Activated CD4-positive, alpha-beta T cell treated with anti-CD3 and anti-CD28 coated beads, Interleukin-2, amount 50 U/mL, for 48 hours (primary cell): ENCODE measurements around the gene MAP4K2.

ENCODE experiments used
- DNase-seq, 2 experiments: peaks; one replicate each; pipeline ENCODE4 v3.0.0-alpha.2; 2020

The MAP4K2 gene

GRCh38 chr11:64810891-64811272 is 7.9 kb upstream of the MAP4K2 start:
- peak in 1 of 2 experiments; percentile 30 for DNase-seq

- DNase-seq: peak; percentile 85 to 89
Measured at GRCh38 chr11:64810271-64810890, 7.4 kb upstream of the MAP4K2 start, which contains the start of gene MEN1. MEN1 (minus strand) TSS chr11:64810551; CDS start chr11:64810109, 442 bp downstream.

- peak; percentile 26 to 31 for DNase-seq
Measured at GRCh38 chr11:64809781-64810241, 6.8 kb upstream of the MAP4K2 start.

GRCh38 chr11:64805481-64805880 is 2.5 kb upstream of the MAP4K2 start:
- DNase-seq: no peak

GRCh38 chr11:64804346-64805210 is 1.6 kb upstream of the MAP4K2 start:
- no peak for DNase-seq

GRCh38 chr11:64803846-64804345 is 882 bp upstream of the MAP4K2 start:
- no peak for DNase-seq

- DNase-seq: peak; percentile 56 to 66
Measured at GRCh38 chr11:64802370-64803157, 450 bp downstream of the MAP4K2 start.

GRCh38 chr11:64801561-64802369 is 1.2 kb downstream of the MAP4K2 start:
- no peak for DNase-seq

GRCh38 chr11:64801158-64801464 is 1.9 kb downstream of the MAP4K2 start:
- no peak for DNase-seq

GRCh38 chr11:64800303-64801157 is 2.5 kb downstream of the MAP4K2 start:
- no peak for DNase-seq

GRCh38 chr11:64799623-64800302 is 3.3 kb downstream of the MAP4K2 start:
- DNase-seq: no peak

- DNase-seq: no peak
Measured at GRCh38 chr11:64799256-64799622, 3.8 kb downstream of the MAP4K2 start.

GRCh38 chr11:64796757-64797541 is 6.1 kb downstream of the MAP4K2 start:
- DNase-seq: no peak

GRCh38 chr11:64796047-64796756 is 6.8 kb downstream of the MAP4K2 start:
- no peak for DNase-seq

GRCh38 chr11:64794526-64794925 is 8.5 kb downstream of the MAP4K2 start:
- DNase-seq: no peak

GRCh38 chr11:64793271-64794160 is 9.5 kb downstream of the MAP4K2 start:
- DNase-seq: no peak

- no peak for DNase-seq
Measured at GRCh38 chr11:64792482-64792881, 10.5 kb downstream of the MAP4K2 start.

GRCh38 chr11:64791781-64792291 is 11.2 kb downstream of the MAP4K2 start:
- no peak for DNase-seq
